ENCODE measurements around the gene MRPS33. TPM values are rescaled to one million over a fixed set of nuclear protein-coding genes. Genes with fewer than 3 reads are reported as not detected.

The MRPS33 gene
- total RNA-seq, 2 experiments from 2014 or later, result 106 to 107 TPM

DNA sequence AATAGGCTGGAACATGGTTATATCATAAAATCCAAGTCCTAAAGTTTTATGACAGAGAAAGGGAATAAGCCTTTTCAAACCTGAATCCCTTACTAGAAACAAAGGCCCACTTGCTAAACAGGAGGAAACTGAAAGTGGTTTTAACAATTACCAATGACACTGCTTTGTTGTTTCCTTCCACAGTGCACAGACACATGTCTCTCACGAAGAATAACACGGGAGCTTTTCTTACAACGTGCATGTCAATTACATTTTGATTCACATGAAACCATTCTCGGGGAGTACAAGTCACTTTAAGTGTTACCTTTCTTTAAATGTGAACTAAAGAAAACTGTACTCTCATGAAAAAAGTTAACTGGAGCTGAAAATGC lies 1.4 kb downstream of the MRPS33 start:
- POLR2A ChIA-PET, result interaction anchor here (1.0 kb wide), 1 partner anchor 536 kb away, joined by 8 read pairs; no protein-coding TSS in a partner anchor
- CTCF ChIA-PET, result interaction anchor here (0.9 to 2.4 kb wide), 2 partner anchors 90 to 202 kb away, joined by 3 to 16 read pairs; no protein-coding TSS in a partner anchor

DNA sequence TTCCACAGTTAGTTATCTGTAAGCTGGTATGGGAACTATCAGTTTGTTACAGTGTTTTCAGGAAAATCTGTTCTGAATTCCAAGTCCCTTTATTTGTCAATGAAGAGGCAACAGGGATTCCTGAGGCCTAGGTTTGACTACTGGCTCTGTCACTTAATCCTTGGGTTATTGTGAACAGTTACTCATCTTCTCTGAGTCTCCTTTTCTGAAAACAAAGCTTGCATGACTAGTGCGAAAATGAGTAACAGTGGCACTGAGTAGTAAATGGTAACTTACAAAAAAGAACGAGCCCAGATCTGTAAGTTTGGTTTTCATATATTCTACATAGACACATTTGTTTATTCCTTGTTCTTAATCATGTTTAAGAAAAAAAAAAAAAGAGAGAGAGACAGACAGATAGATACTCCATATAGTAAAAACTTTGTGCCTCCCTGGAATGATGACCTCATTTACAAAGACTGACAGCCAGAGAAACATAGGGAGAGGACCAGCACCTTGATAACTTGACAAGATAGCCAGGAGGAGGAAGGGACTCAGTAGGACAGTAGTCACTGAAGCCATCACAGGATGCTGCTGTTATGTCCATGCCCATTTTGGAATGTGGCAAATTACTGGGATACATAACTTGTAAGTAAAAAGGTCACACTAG lies 1.9 kb downstream of the MRPS33 start:
- ChIA-PET CTCF (interaction anchor here (0.9 to 2.4 kb wide), 2 partner anchors 89 to 202 kb away, joined by 3 to 16 read pairs; no protein-coding TSS in a partner anchor), POLR2A (interaction anchor here (1.0 kb wide), 1 partner anchor 536 kb away, joined by 8 read pairs; no protein-coding TSS in a partner anchor)

DNA sequence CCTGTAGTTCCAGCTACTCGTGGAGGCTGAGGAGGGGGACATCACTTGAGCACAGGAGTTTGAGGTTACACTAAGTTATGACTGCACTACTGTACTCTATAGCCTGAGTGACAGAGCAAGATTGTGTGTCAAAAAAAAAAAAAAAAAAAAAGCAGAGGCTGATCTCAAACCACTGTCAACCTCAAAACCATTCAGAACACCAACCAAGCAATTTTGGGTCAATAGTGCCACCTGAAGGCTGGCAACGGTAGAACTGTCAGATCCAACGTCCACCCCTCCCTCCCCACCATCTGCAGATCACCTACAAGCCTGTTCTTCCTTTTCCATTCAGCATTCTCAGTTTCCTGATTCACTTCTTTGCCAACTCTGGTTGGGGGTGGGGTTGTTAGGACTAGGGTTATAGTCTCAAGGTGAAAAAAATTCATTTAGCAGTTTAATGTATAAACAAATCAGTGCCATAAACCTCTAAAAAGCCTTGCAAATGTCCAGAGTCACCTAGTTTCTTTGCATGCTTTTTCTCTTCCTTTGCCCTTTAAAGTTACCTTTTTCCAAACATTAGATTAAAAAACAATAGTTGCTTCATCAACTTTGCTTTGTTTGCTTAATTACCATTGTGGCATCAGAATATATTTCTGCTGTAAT lies 2.6 kb downstream of the MRPS33 start:
- CTCF ChIA-PET, result interaction anchor here (0.7 to 2.4 kb wide), 9 partner anchors 37 to 1845 kb away, joined by 3 to 16 read pairs (median 3); no protein-coding TSS in a partner anchor
- POLR2A ChIA-PET, result interaction anchor here (0.6 kb wide), 1 partner anchor 321 kb away, joined by 3 read pairs; no protein-coding TSS in a partner anchor

DNA sequence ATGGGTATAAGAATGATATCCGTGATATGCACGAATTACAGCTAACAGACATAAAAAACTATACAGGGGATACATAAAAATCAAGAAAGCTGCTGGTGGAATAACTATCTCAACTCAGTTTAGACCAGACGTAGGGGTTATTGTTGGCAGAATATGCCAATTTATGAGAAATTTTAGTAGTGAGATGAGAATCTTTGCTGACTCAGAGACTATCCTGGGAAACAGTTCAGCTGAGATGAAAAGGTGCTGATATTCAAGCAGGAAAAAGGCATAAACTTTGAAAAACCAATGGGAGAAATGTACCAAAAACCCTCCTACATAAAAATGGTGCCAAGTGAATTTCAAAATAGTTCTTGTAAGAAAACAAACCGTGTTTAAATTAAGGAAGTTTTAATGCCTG lies 3.3 kb downstream of the MRPS33 start:
- ChIA-PET CTCF (interaction anchor here (0.7 to 1.4 kb wide), 8 partner anchors 36 to 1844 kb away, joined by 3 to 10 read pairs (median 3); no protein-coding TSS in a partner anchor), POLR2A (interaction anchor here (0.6 kb wide), 1 partner anchor 321 kb away, joined by 3 read pairs; no protein-coding TSS in a partner anchor)

DNA sequence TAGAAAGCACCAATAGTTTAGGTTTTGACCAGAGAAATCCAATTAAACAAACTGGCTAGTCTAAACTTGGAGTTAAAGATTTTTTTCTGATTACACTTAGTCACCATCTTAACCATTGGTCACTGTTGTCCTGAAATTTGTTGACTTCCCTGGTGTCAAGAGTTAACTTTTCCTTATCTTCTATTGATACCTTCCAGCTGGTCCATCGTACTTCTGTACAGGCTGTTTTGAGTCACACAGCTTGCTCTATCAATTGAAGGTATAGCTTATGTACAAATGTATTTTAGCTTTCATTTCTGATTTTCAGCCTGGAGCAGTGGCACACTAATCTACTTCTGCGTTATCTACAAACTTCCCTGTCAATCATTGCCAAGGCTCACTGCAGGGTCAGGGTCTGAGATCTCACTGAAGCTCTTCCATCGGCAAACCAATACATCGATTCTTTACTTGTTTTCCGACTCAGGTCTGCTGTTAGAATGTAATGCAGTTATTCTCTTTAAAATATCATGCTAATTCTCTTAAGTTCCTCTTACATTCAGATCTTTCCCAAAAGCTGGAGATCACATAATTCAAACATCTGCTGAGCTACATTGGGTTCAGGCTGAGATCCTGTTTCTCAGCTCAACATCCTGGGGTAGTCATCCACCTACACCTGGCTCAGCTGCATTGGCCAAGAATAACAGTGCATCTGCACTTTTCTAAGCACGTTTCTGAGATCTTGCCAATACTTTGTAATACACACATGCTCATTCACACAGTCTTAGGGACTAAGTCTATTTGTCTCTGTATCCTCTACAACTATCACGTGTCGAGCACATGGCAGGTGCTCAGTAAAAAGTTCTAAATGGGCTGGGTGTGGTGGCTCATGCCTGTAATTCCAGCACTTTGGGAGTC lies 11.3 kb downstream of the MRPS33 start:
- CTCF ChIA-PET, result interaction anchor here (1.4 kb wide), 1 partner anchor 11 kb away, joined by 3 read pairs; the partner anchor contains the start of gene MRPS33
- POLR2A ChIA-PET, result no interaction called here

DNA sequence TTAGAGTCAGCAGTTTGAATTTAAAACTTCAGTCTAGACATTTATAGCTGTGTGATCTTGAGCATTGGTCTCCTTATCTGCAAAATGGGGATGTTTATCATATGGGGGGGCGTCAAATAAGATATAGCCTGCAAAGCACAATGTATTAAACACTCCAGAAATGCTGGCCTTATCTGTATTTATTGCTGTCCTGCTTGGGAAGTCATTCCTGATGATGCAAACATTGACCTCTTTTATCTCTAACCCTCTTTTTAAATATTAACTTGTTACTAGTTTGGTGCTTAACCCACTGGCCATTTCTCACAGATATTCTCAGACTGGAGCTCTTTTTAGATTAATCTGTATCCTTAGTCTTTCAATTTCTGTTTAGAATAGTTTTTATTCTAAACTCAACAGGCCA lies 13.2 kb downstream of the MRPS33 start:
- POLR2A ChIA-PET, result no interaction called here
- CTCF ChIA-PET, result no interaction called here

DNA sequence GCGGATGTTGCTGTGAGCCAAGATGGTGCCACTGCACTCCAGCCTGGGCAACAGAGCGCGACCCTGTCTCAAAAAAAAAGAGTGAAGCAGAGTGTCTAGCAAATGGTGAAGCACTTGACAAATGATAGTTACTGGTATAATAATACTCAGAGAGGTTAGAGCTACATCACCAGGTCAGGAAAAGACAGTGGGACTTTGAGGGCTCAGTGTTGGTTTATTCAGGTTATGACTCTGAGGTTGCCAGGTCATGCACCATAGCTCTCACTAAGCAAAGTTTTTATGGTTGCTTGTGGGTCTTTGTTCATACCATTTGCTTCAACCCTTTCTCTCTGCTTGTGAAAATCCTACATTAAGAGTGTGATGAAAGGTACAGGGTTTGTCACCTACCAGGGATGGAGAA lies 13.6 kb downstream of the MRPS33 start:
- ChIA-PET POLR2A (no interaction called here), CTCF (no interaction called here)

DNA sequence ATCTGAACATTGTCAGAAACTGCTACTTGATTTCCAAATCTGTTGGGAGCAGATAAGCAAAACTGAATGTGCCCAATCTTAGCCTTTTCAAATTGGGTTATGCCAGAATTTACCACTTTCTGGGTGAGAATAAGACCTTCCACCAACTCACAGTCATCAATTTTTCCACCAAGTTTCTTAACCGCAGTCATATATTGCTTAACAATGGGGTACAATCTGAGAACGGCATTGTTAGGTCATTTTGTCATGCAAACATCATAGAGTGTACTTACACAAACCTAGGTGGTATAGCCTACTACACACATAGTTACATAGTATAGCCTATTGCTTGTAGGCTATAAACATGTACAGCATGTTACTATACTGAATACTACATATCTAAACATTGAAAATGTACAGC lies 16.0 kb downstream of the MRPS33 start:
- ChIA-PET POLR2A (no interaction called here), CTCF (no interaction called here)

DNA sequence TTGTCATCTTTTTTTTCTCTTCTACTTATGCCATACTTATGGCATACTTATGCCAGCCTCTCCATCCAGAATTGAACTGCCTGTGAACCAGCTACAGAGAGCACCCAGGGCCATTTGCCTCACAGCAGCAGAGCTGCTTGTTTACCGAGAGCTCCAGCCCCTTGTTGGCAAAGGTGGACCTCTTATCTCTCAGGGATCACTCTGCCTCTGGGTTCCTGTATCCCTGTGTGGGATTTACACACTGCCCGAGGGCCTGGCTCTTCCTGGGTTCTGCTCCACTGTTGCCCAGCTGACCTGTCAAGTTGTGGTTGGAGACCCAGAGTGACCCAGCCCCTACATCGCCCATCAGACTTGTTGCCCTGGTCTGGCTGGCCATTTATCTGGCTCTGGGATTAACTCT lies 22.3 kb downstream of the MRPS33 start:
- CTCF ChIA-PET, result no interaction called here
- POLR2A ChIA-PET, result no interaction called here

DNA sequence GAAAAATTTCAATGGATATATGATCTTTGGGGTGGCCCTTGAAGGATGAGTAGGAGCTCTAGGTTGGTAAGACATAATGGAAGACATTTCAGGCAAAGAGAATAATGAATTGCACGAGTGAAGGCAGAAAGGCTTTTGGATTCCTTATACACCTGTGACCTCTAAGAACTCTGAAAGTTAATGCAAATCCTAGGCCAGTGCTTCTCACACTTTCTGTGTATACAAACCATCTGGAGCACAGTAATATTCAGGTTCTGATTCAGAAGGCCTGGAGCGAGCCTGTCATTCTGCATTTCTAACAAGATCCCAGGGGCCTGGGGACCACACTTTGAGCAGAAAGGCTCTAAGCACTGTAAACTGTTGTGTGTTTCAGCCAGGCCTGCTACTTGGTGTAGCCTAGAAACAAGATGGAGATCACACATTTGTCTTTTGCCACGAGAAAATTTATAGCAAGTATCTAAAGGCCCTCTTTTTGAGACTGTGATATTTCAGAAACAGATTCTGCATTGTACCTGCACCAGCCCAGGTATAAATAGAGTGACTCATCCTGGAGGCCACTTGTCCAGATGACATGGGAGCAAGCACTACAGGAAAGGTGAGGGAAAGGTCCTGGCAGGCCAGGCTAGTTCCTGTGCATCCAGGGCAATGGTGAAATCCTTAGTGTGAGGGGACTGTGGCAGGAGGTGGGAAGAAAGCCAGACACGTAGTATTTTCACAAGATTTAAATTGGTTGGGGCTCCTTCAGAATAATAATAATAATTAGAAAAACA lies 24.4 kb downstream of the MRPS33 start:
- ChIA-PET CTCF (no interaction called here), POLR2A (no interaction called here)

DNA sequence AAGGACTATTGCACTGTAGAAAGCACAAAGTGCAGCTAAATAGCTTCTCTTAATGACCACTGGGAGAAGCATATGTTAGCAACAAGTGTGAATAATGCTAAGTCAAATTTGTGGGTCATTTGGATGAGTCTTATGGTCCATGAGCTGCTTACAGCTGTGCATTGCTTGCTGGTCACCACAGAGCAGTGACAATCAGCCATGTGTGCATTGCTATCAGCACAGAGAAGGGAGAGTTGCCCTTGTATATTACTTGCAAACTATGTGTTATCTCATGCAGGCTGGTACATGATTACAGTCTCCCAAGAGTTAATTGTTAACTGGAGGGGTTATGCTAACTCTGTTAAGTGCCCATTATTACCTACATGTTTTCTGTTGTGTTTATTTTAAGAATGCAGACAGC lies 25.7 kb downstream of the MRPS33 start:
- CTCF ChIA-PET, result no interaction called here
- POLR2A ChIA-PET, result no interaction called here

DNA sequence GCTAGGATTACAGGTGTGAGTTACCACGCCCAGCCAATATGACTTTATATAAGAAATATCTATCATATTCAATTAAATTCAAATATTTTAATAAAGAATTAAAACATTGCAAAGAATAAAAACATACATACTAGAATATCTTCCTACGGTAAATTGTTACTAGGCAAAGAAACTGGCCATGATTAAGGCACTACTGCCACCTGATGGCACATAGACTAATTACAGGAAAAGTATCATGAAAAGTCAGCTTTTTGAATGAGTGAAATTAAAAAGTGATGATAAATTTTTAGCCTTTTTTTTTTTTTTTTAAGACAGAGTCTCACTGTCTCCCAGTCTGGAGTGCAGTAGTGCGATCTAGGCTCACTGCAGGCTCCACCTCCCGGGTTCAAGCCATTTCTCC lies 30.9 kb downstream of the MRPS33 start:
- ChIA-PET POLR2A (no interaction called here), CTCF (interaction anchor here (0.6 to 1.6 kb wide), 4 partner anchors 59 to 331 kb away, joined by 3 to 14 read pairs (median 4); no protein-coding TSS in a partner anchor)

DNA sequence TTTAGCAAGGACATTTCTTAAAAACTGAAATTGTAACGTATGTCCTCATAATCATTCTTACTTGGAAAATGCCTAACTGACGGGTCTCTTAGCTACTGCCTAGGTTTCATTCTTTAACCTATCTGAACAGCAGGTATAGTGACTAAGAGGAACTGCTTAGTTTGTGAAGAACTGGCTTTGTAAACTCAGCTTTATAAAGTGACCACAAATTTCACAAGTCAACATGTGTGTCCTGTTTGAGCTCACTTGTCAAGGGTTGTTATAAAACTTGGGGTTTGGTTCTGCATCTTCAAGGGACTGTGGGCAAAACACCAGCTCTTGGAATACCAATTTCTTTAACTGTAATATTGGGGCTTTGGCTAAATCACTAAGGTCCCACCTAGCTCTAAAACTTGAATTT lies 32.2 kb downstream of the MRPS33 start:
- ChIA-PET POLR2A (no interaction called here), CTCF (interaction anchor here (1.1 kb wide), 1 partner anchor 32 kb away, joined by 3 read pairs; the partner anchor contains the start of gene MRPS33)

DNA sequence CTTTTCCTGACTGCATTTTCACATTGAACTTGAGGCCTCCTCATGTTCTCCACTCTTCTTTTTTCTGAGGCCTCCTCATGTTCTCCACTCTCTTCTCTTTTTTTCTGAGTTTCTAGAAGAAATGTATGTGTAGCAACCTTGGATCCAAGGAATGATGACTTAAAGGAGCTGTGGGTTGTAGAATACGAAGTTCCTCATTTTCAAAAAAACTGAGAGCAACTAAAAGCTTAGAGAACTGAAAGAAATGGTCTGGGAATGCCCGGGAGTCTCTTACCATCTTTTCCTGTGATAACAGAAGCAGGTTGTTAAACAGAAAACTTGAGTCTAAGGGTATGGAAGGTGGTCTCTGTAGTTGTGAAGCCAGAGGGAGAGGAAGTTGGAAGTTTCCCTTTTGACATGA lies 32.8 kb downstream of the MRPS33 start:
- POLR2A ChIA-PET, result interaction anchor here (0.6 kb wide), 1 partner anchor 665 kb away, joined by 3 read pairs; no protein-coding TSS in a partner anchor
- CTCF ChIA-PET, result interaction anchor here (1.1 kb wide), 1 partner anchor 33 kb away, joined by 3 read pairs; the partner anchor contains the start of gene MRPS33

DNA sequence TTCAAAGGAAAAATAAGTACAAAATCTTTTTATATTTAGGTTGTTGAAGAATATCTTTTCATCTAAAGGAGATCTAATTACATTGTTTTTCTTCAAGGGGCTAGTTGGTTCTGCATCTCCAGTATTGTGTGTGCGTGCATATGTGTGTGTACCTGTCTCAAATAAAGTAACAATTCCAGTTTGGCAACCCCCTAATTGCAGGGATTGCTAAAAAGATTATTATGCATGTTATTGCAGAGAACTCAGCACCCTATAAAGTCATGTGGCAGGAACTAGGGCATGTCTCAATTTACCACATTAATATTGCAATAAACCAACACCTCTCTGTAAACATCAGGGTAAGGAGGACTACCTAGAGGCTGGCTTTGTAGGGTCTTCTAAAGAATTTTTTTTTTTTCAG lies 37.0 kb downstream of the MRPS33 start:
- CTCF ChIA-PET, result no interaction called here
- POLR2A ChIA-PET, result no interaction called here

DNA sequence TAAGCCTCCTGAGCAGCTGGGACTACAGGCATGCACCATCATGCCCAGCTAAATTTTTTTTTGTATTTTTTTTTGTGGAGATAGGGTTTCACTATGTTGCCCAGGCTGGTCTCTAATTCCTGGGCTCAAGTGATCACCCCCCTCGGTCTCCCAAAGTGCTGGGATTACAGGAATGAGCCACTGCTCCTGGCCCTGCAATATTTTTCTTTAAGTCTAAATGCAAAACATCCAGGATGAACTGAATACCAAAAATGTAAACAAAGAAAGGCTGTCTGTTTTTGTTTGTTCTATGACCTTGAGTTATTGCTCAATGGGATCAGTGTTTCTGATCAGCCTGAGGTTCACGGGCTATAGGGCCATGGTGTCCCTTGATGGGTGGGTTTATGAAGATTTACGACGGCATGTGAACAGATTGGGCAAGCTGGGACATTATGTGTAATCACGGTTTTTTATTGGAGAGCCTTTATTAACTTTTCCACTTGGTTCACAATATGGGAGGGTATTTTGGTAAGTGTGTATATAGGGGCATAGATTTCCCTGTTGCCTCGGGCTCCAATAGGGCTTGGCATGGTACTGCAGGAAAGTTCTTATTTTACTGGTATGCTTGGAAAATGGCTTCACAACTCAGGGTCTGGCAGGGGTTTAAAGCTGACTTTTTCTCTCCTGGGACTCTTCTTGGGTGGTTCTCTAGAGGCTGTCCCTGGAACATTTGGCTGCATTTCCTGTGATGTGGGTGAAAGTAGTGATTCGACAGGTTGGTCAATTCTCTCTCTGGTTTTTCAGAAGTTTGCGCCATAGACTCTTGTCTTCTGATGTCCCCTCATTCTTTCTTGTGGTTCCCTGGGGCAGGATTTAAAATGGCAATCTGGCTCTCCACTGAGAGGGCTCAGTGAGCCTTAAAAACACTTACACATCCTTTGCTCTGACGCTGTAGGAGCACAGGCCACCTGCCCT lies 41.6 kb downstream of the MRPS33 start:
- ChIA-PET CTCF (no interaction called here), POLR2A (no interaction called here)

DNA sequence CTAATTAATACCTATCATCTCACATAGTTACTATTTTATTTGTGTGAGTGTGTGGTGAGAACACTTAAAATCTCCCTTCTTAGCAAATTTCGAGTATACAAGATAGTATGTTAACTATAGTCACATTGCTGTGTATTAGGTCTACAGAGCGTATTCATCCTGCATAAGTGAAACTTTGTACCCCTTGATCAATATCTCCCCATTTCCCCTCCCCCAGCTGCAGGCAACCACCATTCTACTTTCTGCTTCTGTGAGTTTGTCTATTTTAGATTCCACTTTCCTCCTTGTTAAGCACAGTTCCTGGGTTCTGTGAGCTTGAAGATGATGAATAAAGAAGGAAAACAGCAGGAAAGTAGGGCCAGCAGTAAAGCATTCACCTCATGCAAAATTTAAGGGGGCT lies 42.4 kb downstream of the MRPS33 start:
- POLR2A ChIA-PET, result no interaction called here
- CTCF ChIA-PET, result interaction anchor here (0.8 kb wide), 1 partner anchor 15 kb away, joined by 3 read pairs; no protein-coding TSS in a partner anchor

DNA sequence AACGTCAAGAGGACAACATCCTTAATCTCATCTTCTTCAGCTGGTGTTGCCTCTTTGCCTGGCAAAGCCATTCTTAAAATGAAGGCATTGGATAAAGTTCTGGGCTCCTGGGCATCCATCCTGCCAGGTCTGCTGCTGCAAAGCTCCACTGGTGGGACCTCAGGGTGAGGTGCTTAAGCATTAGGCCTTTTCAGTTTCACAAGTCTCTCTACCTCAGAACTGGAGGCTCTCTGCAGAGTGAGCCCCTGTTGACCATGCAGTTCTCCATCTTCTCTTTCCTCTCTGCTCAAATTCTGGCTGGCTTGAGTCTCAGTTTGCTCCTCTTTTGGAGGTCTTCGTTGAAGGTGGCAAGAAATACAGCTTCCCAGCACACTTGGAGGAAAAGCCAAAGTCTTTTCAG lies 47.3 kb downstream of the MRPS33 start:
- POLR2A ChIA-PET, result no interaction called here
- CTCF ChIA-PET, result no interaction called here
